Measurements from ENCODE around the gene CASTOR2.
"Not testable (repeated sequence)": the region's sequence is repeated elsewhere in the genome, so short reads cannot be mapped to it uniquely, and the experiment has no call there.

The CASTOR2 gene

DNA sequence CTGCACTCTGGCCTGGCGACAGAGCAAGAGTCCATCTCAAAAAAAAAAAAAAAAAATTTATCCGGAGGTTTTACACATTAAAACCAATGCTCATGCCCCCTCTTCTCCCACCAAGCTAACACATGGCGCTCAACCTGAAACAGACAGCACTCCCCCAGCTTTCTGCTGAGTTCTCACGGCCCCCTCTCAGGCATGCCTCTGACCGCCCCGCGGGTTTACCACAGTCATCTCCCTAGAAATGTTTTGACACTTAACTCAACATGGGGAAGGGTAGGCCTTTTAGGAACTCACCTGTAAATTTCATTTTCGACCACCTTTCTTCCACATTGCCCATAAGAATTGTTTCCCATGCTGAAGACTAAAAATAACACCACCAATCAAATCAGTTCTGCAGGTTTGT lies 99.8 kb downstream of the CASTOR2 start:
- H3K27ac ChIP-seq (ENCODE audit: low read depth, low read length) = no peak overlapping the region
- no peak overlapping the region for H3K4me3 ChIP-seq (ENCODE audit: low read depth in 1 of 2, low read length in 2 of 2)
- H3K27me3 ChIP-seq (ENCODE audit: control insufficient read depth in 1 of 2, insufficient read depth in 2 of 2, low read length in 2 of 2) = no peaks in the 10 kb centered on the region
- no peak overlapping the region for H3K9ac ChIP-seq (ENCODE audit: low read length)
- H3K4me1 ChIP-seq (ENCODE audit: insufficient read depth, low read length) = no peaks in the 10 kb centered on the region
- H3K36me3 ChIP-seq (ENCODE audit: insufficient read depth, low read length) = peaks cover 64% of the 10 kb centered on the region
- no peaks in the 10 kb centered on the region for H3K9me3 ChIP-seq (ENCODE audit: low read length)

DNA sequence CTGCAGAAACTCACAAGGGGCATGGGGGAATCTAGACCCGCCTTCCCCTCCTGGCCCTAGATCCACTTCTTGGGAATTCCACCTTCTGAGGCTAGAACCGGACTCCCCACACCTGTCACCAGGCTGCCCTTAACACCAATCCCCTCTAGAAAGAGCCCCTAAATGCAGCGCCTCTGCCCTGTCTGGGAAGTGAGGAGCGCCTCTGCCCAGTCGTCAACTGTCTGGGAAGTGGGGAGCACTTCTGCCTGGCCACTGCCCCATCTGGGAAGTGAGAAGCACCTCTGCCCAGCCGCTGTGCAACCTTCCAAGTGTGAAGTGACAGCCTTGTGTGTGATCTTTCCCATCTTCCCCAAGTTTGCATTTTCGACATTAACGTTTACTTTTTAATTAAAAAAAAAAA lies 100.3 kb downstream of the CASTOR2 start:
- Histone ChIP-seq H3K27ac (ENCODE audit: low read depth, low read length) (no peak overlapping the region), H3K4me1 (ENCODE audit: insufficient read depth, low read length) (no peaks in the 10 kb centered on the region), H3K9me3 (ENCODE audit: low read length) (no peaks in the 10 kb centered on the region), H3K36me3 (ENCODE audit: insufficient read depth, low read length) (peaks cover 69% of the 10 kb centered on the region), H3K4me3 (ENCODE audit: low read depth in 1 of 2, low read length in 2 of 2) (no peak overlapping the region), H3K9ac (ENCODE audit: low read length) (no peak overlapping the region), H3K27me3 (ENCODE audit: control insufficient read depth in 1 of 2, insufficient read depth in 2 of 2, low read length in 2 of 2) (no peaks in the 10 kb centered on the region)

- Histone ChIP-seq H3K4me1 (ENCODE audit: insufficient read depth, low read length) (no peaks in the 10 kb centered on the region), H3K4me3 (ENCODE audit: low read depth in 1 of 2, low read length in 2 of 2) (no peak overlapping the region), H3K27me3 (ENCODE audit: control insufficient read depth in 1 of 2, insufficient read depth in 2 of 2, low read length in 2 of 2) (no peaks in the 10 kb centered on the region), H3K9ac (ENCODE audit: low read length) (no peak overlapping the region), H3K27ac (ENCODE audit: low read depth, low read length) (no peak overlapping the region), H3K36me3 (ENCODE audit: insufficient read depth, low read length) (peaks cover 58% of the 10 kb centered on the region), H3K9me3 (ENCODE audit: low read length) (no peaks in the 10 kb centered on the region)
Observed at GRCh38 chr7:75066521-75066920, 102.0 kb downstream of the CASTOR2 start.

DNA sequence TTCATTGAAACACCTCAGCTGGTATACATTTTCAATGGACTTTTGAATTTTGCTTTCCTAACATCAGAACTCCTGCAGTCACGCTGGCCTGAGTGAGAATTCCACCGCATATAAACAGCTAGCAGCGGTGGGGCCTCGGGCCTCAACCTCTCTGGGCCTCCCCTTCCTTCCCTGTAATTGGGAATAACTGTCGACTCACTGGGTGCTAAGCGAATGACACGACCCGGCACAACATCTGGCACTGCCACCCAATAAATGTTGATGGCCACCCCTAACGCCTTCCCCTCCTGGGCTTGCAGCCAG lies 108.4 kb downstream of the CASTOR2 start:
- H3K4me3 ChIP-seq (ENCODE audit: low read depth in 1 of 2, low read length in 2 of 2) = peak overlapping the region; percentile 86 to 90
- H3K9ac ChIP-seq (ENCODE audit: low read length) = peak overlapping the region; percentile 53
- peak overlapping the region; percentile 88 for H3K27ac ChIP-seq (ENCODE audit: low read depth, low read length)
- peaks cover 11% of the 10 kb centered on the region for H3K4me1 ChIP-seq (ENCODE audit: insufficient read depth, low read length)
- no peaks in the 10 kb centered on the region for H3K27me3 ChIP-seq (ENCODE audit: control insufficient read depth in 1 of 2, insufficient read depth in 2 of 2, low read length in 2 of 2)
- H3K36me3 ChIP-seq (ENCODE audit: insufficient read depth, low read length) = peaks cover 17% of the 10 kb centered on the region
- H3K9me3 ChIP-seq (ENCODE audit: low read length) = no peaks in the 10 kb centered on the region

DNA sequence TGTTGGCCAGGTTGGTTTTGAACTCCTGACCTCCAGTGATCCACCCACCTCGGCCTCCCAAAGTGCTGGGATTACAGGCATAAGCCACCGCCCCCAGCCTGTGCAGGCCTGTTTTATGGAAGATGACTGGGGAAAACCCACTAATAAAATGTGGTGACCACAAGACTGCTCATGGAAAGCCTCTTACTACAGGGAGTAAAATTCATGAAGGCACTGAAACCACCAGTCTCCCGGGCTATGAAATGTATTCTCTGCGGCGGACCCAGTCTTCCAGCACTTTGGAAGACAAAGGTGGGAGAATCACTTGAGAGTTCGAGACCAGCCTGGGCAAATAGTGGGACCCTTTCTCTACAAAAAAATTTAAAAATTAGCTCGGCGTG lies 109.7 kb downstream of the CASTOR2 start:
- peak overlapping the region in 1 of 2 donors; percentile 86 for H3K4me3 ChIP-seq (ENCODE audit: low read depth in 1 of 2, low read length in 2 of 2)

More for the DNA sequence above, 109.7 kb downstream of the CASTOR2 start:
- peak overlapping the region; percentile 88 for H3K27ac ChIP-seq (ENCODE audit: low read depth, low read length)
- not testable (repeated sequence) for H3K9me3 ChIP-seq (ENCODE audit: low read length); H3K9ac ChIP-seq (ENCODE audit: low read length); H3K27me3 ChIP-seq (ENCODE audit: control insufficient read depth in 1 of 2, insufficient read depth in 2 of 2, low read length in 2 of 2)
- peaks cover 10% of the 10 kb centered on the region for H3K36me3 ChIP-seq (ENCODE audit: insufficient read depth, low read length)
- H3K4me1 ChIP-seq (ENCODE audit: insufficient read depth, low read length) = peaks cover 11% of the 10 kb centered on the region
